Muscle of leg (tissue), 11 donors: ENCODE measurements around the gene ATG14. TPM values are rescaled to one million over a fixed set of nuclear protein-coding genes. Genes with fewer than 3 reads are reported as not detected.
A peak's percentile ranks its signal among the peaks of the same experiment; 100 is the strongest.
"Not testable (repeated sequence)": the region's sequence is repeated elsewhere in the genome, so short reads cannot be mapped to it uniquely, and the experiment has no call there.

Experiments used
- DNase-seq: peaks from one replicate; pipeline ENCODE4 v3.0.0; 2013
- H3K27ac ChIP-seq: one replicate; pipeline ENCODE4 v1.5.1; 2013; ENCODE audit warnings: mild to moderate bottlenecking, low read length, control low read depth
- H3K27me3 ChIP-seq: one replicate; pipeline ENCODE4 v1.6.1; 2013; ENCODE audit warnings: low read length; ENCODE audit not compliant: control insufficient read depth, insufficient read depth
- H3K36me3 ChIP-seq: one replicate; pipeline ENCODE4 v1.6.1; 2013; ENCODE audit warnings: low read length; ENCODE audit not compliant: control insufficient read depth, insufficient read depth
- H3K4me1 ChIP-seq: one replicate; pipeline ENCODE4 v1.6.1; 2013; ENCODE audit warnings: low read length; ENCODE audit not compliant: control insufficient read depth, insufficient read depth
- H3K4me3 ChIP-seq: one replicate; pipeline ENCODE4 v1.5.1; 2013; ENCODE audit warnings: low read length, control low read depth
- H3K9me3 ChIP-seq: replicated peaks from 2 replicates; pipeline ENCODE4 v1.6.1; 2013; ENCODE audit warnings: low read depth, low read length; ENCODE audit not compliant: control insufficient read depth
- whole genome bisulfite sequencing: methylation state at CpG from one replicate; pipeline ENCODE4 v1.1.5; 2013; ENCODE audit warnings: missing lambda C conversion rate; ENCODE audit not compliant: insufficient coverage; 5-methylcytosine and 5-hydroxymethylcytosine counted together
- polyA plus RNA-seq, 8 donors: library from polyadenylated mRNA; unstranded; fragments of 120-200 nt; gene quantifications; one replicate each; pipeline versions ENCODE4 v1.2.1 to v1.2.3, GENCODE V29; 2013; ENCODE audit warnings: inconsistent platforms in 1 of 8, low replicate concordance in 1 of 8; ENCODE audit not compliant: insufficient read length in 8 of 8, insufficient read depth in 1 of 8
- total RNA-seq: library from RNA; stranded (reverse); fragments of 120-200 nt; gene quantifications from one replicate; pipeline ENCODE4 v1.2.4, GENCODE V29; 2013

ATG14 gene
- total and polyA plus RNA-seq, 9 donors: 11.1 to 20.5 (median 12.3) TPM

DNA sequence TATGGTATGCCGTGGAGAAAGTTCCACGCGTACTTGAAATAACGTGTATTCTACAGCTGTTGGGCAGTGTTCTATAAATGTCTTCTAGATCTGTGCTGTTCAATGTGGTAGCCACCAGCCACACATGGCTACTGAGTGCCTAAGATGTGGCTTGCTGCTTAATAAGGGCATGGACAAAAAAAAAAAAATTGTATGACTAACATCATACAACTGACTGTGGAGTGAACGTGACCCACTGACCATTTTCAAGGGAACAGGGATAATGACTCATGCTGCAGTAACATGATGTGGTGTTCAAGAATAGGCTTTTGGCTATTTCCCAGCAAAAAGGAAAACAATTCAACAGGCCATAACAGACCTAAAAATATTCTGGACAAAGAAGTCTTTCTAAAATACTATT, 13.0 kb downstream of the ATG14 start:
- H3K9me3 ChIP-seq: no peaks in the 10 kb centered on the region
- no peaks in the 10 kb centered on the region for H3K27me3 ChIP-seq
- peak overlapping the region; percentile 18 for H3K27ac ChIP-seq
- DNase-seq: peak; percentile 64
- H3K4me1 ChIP-seq: no peaks in the 10 kb centered on the region
- peaks cover 9% of the 10 kb centered on the region for H3K36me3 ChIP-seq
- H3K4me3 ChIP-seq: no peak overlapping the region
- WGBS: 96% methylated on average over 3 of the region's 5 CpGs

DNA sequence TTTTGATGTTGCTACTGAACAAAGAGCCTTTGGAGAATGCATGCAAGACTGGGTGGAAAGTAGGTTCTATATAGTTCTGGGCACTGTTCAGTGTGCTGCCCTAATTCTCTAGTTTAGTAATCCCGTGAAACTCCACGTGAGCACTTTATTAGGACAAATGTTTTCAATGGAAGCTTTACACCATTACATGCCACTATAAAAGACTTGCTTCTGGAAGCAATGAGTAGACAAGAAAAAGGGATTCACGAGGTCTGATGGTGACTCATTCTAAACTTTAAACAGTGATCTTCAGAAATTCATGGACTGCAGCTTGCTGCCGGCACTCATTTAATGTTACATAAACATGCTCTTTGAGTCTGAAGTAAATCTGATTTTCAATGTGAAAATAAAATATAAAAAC, 22.3 kb downstream of the ATG14 start:
- DNase-seq: no peak
- WGBS: no CpG with 5 or more reads among the region's 4 CpGs
- Histone ChIP-seq H3K4me3 (no peak overlapping the region), H3K4me1 (no peaks in the 10 kb centered on the region), H3K27ac (no peak overlapping the region), H3K27me3 (no peaks in the 10 kb centered on the region), H3K9me3 (no peaks in the 10 kb centered on the region), H3K36me3 (peaks cover 19% of the 10 kb centered on the region)

DNA sequence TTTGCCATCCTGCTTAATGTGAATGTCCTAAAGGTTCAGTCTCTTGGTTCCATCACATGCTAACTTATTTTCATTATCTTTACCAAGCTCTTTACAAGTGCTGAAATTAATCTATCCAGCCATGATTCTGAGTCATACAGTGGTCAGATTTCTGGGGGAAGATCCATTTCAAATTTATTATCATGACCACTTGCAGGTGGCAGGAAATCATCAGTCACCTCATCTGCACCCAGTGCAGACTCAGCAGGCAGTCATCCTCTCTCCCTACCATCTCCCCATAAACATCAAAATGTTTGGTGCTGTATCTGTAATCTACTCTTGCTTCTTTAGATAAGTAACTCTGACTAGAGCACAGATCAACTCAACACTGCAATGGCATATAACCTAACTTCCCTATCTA, 23.5 kb downstream of the ATG14 start:
- peaks cover 25% of the 10 kb centered on the region for H3K36me3 ChIP-seq

DNA sequence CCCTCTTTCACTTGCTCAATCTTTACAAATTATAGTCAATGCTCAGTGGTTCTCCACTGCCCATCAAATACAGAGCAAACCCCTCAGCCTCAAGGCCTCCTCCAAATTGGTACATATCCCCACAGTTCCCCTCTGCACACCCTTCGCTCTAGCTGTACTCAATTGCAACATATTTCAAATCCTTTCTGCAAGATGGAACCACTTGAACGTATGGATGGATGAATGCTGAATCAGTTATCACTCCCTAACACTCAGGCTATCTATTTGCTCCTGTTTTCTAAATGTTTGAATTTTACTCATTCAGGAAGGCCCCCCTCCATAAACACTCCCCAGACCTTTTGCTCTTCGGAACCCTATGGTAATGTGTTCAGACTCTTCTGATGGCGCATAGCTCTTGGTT, 24.5 kb downstream of the ATG14 start:
- no peak for DNase-seq
- Histone ChIP-seq H3K4me1 (no peaks in the 10 kb centered on the region), H3K9me3 (no peaks in the 10 kb centered on the region), H3K27ac (no peak overlapping the region), H3K4me3 (no peak overlapping the region), H3K36me3 (peaks cover 29% of the 10 kb centered on the region), H3K27me3 (no peaks in the 10 kb centered on the region)
- WGBS: 100% methylated on average over 2 of the region's 4 CpGs

More for the DNA sequence above, 23.5 kb downstream of the ATG14 start:
- no peak for DNase-seq
- Histone ChIP-seq H3K4me1 (no peaks in the 10 kb centered on the region), H3K4me3 (no peak overlapping the region), H3K27ac (no peak overlapping the region), H3K9me3 (no peaks in the 10 kb centered on the region), H3K27me3 (no peaks in the 10 kb centered on the region)

DNA sequence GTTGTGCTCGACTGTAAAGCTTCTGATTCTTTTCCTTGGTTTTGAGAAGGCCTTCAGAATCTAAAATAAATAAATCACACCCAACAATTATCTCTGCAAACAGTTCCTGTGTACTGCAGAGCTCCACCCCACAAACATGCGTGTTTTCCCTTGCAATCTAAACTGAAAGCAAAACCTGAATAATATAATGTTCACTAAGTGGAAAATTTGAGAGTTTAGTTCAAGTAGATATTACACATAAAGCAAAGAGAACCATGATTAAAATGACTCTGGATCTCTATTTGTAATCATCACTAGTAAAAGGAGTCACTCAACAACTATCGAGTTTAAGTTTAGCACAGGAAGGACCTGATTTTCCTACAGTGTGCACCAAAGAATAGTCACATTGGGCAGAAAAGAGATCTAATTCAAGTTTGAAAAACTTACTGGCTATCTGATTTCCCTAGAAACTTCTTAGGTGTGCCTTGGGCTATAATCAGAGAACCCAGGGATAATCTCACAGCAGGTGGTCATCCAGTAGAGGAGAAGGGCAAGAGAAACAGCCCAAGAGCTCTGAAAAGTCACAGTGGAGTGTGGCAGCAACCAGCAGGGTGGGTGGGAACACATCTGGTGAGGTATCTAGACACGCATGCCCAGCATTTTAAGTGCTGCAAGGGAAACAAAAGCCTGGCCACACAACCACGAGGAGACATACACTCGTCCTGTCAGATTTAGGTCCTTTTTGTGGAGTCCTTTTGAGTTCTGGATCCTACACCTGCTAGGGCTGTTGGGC, 25.4 kb downstream of the ATG14 start:
- no peak overlapping the region for H3K27ac ChIP-seq

DNA sequence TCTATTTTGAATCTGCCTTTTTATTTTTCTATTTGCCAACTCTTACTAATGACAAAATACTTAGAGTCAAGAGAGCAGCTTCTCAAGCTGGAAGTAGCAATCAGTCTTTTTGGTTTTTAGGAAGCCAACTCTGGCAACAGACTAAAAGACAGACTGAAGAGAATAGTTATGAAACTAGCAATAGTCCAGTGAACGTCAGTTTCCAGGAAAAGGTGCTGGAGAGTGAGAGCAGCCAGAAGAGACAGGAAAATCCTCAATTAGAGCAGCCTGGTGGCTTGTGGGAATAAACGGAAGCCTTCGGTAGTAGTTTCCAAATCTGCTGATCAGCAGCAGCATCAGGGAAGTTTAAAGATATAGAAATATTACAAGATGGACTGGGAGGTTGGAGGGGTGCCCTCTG, 27.1 kb downstream of the ATG14 start:
- Histone ChIP-seq H3K4me1 (no peaks in the 10 kb centered on the region), H3K4me3 (no peak overlapping the region), H3K9me3 (no peaks in the 10 kb centered on the region), H3K27ac (no peak overlapping the region), H3K27me3 (no peaks in the 10 kb centered on the region), H3K36me3 (peaks cover 39% of the 10 kb centered on the region)
- no peak for DNase-seq
- 82% methylated on average over 3 of the region's 3 CpGs for WGBS

More for the DNA sequence above, 25.4 kb downstream of the ATG14 start:
- H3K9me3 ChIP-seq: no peaks in the 10 kb centered on the region
- DNase-seq: no peak
- no peaks in the 10 kb centered on the region for H3K4me1 ChIP-seq
- no peaks in the 10 kb centered on the region for H3K27me3 ChIP-seq
- no peak overlapping the region for H3K4me3 ChIP-seq
- H3K36me3 ChIP-seq: peaks cover 34% of the 10 kb centered on the region
- WGBS: 95% methylated on average over 4 of the region's 6 CpGs

DNA sequence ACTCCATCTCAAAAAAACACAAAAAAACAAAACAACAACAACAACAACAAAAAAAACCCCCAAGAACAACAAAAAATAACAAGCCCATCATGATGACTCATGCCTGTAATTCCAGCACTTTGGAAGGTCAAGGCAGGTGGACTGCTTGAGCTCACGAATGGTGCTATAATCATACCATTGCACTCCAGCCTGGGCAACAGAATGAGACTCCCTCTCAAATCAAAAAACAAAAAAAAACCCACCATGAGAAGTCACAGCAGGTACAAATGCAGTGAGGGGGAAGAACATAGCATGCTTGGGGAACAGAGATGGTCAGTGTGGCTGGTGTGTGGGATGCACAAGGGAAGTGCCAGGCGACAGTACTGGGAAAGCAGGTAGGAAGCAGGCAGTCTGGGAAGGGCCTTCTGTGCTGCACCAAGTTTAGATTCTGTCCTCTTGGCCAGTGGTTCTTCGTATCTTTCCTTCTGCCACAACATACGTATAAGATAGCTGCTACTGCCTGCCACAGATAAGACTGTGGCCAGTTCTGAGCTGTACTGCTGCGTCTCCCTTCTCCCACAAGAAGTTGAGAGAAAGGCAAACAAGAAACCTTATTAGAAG, 28.0 kb downstream of the ATG14 start:
- no peak for DNase-seq
- Histone ChIP-seq H3K4me3 (no peak overlapping the region), H3K27me3 (no peaks in the 10 kb centered on the region), H3K27ac (peak overlapping the region; percentile 35), H3K4me1 (no peaks in the 10 kb centered on the region), H3K9me3 (no peaks in the 10 kb centered on the region), H3K36me3 (peaks cover 37% of the 10 kb centered on the region)
- WGBS: 86% methylated on average over 3 of the region's 5 CpGs

DNA sequence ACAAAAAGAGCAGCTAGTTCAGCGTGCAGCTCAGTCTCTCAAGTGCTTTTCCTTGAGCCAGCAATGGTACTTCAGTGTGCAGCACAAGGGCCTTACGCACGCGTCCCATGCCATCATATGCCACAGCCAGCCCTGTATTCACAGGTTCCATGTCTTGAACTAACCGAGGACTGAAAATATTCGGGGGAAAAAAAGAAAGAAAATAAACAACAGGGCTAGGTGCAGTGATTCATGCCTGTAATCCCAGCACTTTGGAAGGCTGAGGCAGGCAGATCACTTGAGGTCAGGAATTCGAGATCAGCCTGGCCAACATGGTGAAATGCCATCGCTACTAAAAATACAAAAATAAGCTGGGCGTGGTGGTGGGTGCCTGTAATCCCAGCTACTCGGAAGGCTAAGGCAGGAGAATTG, 28.6 kb downstream of the ATG14 start:
- H3K36me3 ChIP-seq: peaks cover 40% of the 10 kb centered on the region
- 92% methylated on average over 8 of the region's 10 CpGs for WGBS
- not testable (repeated sequence) for H3K27ac ChIP-seq, H3K4me3 ChIP-seq, H3K9me3 ChIP-seq, DNase-seq, H3K27me3 ChIP-seq, H3K4me1 ChIP-seq

DNA sequence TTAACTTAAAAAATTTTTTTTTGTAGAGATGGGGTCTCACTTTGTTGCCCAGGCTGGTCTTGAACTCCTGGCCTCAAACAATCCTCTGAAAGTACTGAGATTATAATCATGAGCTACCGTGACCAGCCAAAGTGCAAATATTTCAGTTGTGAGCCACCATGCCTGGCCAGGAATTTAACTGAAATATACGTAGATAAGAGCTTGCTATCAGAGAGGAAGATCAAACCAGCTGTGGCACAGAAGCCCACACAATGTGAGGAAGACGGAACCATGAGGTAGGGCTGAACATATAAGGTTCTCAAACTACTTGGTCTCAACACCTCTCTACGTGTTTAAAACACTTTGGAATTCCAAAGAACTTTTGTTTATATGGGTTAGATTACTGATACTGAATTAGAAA, 29.1 kb downstream of the ATG14 start:
- DNase-seq: no peak
- no peaks in the 10 kb centered on the region for H3K9me3 ChIP-seq
- no peaks in the 10 kb centered on the region for H3K27me3 ChIP-seq
- no peak overlapping the region for H3K27ac ChIP-seq
- WGBS: 100% methylated on average over 2 of the region's 4 CpGs
- H3K4me3 ChIP-seq: no peak overlapping the region
- no peaks in the 10 kb centered on the region for H3K4me1 ChIP-seq
- peaks cover 40% of the 10 kb centered on the region for H3K36me3 ChIP-seq

DNA sequence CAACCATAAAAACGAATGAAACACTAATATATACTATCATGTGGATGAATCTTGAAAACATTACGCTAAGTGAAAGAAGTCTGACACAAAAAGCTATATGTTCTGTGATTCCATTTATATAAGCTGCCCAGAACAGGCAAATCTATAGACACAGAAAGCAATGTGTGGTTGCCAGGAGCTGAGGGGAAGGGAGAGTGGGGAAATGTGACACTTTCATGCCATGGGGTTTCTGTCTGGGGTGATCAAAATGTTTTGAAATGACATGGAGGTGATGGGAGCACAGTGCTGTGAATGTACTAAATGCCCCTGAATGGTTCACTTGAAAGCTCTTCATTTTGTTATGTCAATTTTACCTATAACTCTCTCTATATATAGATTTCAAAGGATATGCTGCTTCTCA, 30.1 kb downstream of the ATG14 start:
- no peaks in the 10 kb centered on the region for H3K4me1 ChIP-seq
- DNase-seq: no peak
- H3K4me3 ChIP-seq: no peak overlapping the region
- no peaks in the 10 kb centered on the region for H3K27me3 ChIP-seq
- no peak overlapping the region for H3K27ac ChIP-seq
- peaks cover 40% of the 10 kb centered on the region for H3K36me3 ChIP-seq
- no CpG with 5 or more reads among the region's 2 CpGs for WGBS
- no peaks in the 10 kb centered on the region for H3K9me3 ChIP-seq
